Measurements from ENCODE around the gene PAEP.

The PAEP gene
- long read RNA-seq = 0 reads

- no peak within 1 kb of the TSS for H3K27ac ChIP-seq (replicated peaks)
- H3K4me3 ChIP-seq (replicated peaks; ENCODE audit: insufficient read depth, low read length) = no peak within 1 kb of the TSS
- no peak for DNase-seq (ENCODE audit: low read depth in 1 of 2, low spot score in 1 of 2)
- TF ChIP-seq CTCF (IDR thresholded peaks at IDR 0.05; ENCODE audit: insufficient read depth, low read length) (no peak), GABPA (IDR thresholded peaks at IDR 0.05; ENCODE audit: low read depth) (no peak), POLR2AphosphoS5 (IDR thresholded peaks at IDR 0.05; ENCODE audit: low read depth) (no peak)
- no peaks in the 10 kb centered on the region for H3K27me3 ChIP-seq (ENCODE audit: insufficient read depth, poor library complexity, severe bottlenecking)
Observed at GRCh38 chr9:135561391-135562234, at the start of gene PAEP. Gene PAEP (plus strand): TSS chr9:135561756.

DNA sequence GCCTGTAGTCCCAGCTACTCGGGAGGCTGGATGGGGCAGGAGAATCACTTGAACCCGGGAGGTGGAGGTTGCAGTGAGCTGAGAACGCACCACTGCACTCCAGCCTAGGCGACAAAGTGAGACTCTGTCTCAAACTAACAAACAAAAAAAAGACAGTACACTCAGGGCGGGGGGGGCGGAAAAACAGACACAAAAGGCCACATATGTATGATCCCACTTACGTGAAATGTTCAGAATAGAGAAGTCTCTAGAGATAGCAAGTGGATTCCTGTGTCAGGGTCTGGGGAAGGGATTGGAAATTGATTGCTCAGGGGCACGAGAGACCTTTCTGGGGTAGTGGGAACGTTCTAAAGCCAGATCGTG lies 49.3 kb upstream of the PAEP start:
- no peak for DNase-seq (ENCODE audit: low read depth in 1 of 2, low spot score in 1 of 2)
- Histone ChIP-seq H3K27me3 (ENCODE audit: insufficient read depth, poor library complexity, severe bottlenecking) (no peaks in the 10 kb centered on the region), H3K4me3 (replicated peaks; ENCODE audit: insufficient read depth, low read length) (no peak overlapping the region), H3K27ac (replicated peaks) (no peak overlapping the region)
- TF ChIP-seq POLR2AphosphoS5 (IDR thresholded peaks at IDR 0.05; ENCODE audit: low read depth) (no peak), GABPA (IDR thresholded peaks at IDR 0.05; ENCODE audit: low read depth) (no peak), CTCF (IDR thresholded peaks at IDR 0.05; ENCODE audit: insufficient read depth, low read length) (no peak), SPI1 (IDR thresholded peaks at IDR 0.05; ENCODE audit: borderline replicate concordance, low read depth) (no peak)
- TF ChIP-seq, protein P1, sequence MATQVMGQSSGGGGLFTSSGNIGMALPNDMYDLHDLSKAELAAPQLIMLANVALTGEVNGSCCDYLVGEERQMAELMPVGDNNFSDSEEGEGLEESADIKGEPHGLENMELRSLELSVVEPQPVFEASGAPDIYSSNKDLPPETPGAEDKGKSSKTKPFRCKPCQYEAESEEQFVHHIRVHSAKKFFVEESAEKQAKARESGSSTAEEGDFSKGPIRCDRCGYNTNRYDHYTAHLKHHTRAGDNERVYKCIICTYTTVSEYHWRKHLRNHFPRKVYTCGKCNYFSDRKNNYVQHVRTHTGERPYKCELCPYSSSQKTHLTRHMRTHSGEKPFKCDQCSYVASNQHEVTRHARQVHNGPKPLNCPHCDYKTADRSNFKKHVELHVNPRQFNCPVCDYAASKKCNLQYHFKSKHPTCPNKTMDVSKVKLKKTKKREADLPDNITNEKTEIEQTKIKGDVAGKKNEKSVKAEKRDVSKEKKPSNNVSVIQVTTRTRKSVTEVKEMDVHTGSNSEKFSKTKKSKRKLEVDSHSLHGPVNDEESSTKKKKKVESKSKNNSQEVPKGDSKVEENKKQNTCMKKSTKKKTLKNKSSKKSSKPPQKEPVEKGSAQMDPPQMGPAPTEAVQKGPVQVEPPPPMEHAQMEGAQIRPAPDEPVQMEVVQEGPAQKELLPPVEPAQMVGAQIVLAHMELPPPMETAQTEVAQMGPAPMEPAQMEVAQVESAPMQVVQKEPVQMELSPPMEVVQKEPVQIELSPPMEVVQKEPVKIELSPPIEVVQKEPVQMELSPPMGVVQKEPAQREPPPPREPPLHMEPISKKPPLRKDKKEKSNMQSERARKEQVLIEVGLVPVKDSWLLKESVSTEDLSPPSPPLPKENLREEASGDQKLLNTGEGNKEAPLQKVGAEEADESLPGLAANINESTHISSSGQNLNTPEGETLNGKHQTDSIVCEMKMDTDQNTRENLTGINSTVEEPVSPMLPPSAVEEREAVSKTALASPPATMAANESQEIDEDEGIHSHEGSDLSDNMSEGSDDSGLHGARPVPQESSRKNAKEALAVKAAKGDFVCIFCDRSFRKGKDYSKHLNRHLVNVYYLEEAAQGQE (IDR thresholded peaks at IDR 0.05; ENCODE audit: insufficient replicate concordance, low read depth) = no peak

- TF ChIP-seq GABPA (IDR thresholded peaks at IDR 0.05; ENCODE audit: low read depth) (no peak), POLR2AphosphoS5 (IDR thresholded peaks at IDR 0.05; ENCODE audit: low read depth) (no peak), CTCF (IDR thresholded peaks at IDR 0.05; ENCODE audit: insufficient read depth, low read length) (no peak), SPI1 (IDR thresholded peaks at IDR 0.05; ENCODE audit: borderline replicate concordance, low read depth) (no peak)
- TF ChIP-seq, protein P1 (IDR thresholded peaks at IDR 0.05; ENCODE audit: insufficient replicate concordance, low read depth) = no peak
Observed at GRCh38 chr9:135512904-135513303, 48.7 kb upstream of the PAEP start.

More at GRCh38 chr9:135512904-135513303, 48.7 kb upstream of the PAEP start:
- no peaks in the 10 kb centered on the region for H3K27me3 ChIP-seq (ENCODE audit: insufficient read depth, poor library complexity, severe bottlenecking)
- H3K27ac ChIP-seq (replicated peaks) = no peak overlapping the region
- no peak for DNase-seq (ENCODE audit: low read depth in 1 of 2, low spot score in 1 of 2)
- no peak overlapping the region for H3K4me3 ChIP-seq (replicated peaks; ENCODE audit: insufficient read depth, low read length)

Measured in HL-60 (cell line).